T-helper 1 cell treated with Interleukin-12 subunit alpha and Interleukin-12 subunit beta and Interleukin-4 antibody, amounts not matched to agents 30 μg/mL and 1 μg/mL, for 36 hours (primary cell): ENCODE data around the gene ODR4.
"Not testable (repeated sequence)": the region's sequence is repeated elsewhere in the genome, so short reads cannot be mapped to it uniquely, and the experiment has no call there.

Experiments used
- H3K27ac Mint-ChIP-seq: one replicate; pipeline ENCODE4 v1.8.0; 2021; ENCODE audit warnings: mild to moderate bottlenecking, mixed read lengths
- H3K27me3 Mint-ChIP-seq: one replicate; pipeline ENCODE4 v1.8.0; 2021; ENCODE audit warnings: low read depth, mixed read lengths
- H3K36me3 Mint-ChIP-seq: one replicate; pipeline ENCODE4 v1.8.0; 2021; ENCODE audit warnings: low read depth, mixed read lengths
- H3K4me1 Mint-ChIP-seq: one replicate; pipeline ENCODE4 v1.8.0; 2021; ENCODE audit warnings: low read depth, mixed read lengths
- H3K4me3 Mint-ChIP-seq: one replicate; pipeline ENCODE4 v1.8.0; 2021; ENCODE audit warnings: mild to moderate bottlenecking, moderate library complexity, mixed read lengths
- H3K9me3 Mint-ChIP-seq: one replicate; pipeline ENCODE4 v1.8.0; 2021; ENCODE audit warnings: mixed read lengths

ODR4 gene

DNA sequence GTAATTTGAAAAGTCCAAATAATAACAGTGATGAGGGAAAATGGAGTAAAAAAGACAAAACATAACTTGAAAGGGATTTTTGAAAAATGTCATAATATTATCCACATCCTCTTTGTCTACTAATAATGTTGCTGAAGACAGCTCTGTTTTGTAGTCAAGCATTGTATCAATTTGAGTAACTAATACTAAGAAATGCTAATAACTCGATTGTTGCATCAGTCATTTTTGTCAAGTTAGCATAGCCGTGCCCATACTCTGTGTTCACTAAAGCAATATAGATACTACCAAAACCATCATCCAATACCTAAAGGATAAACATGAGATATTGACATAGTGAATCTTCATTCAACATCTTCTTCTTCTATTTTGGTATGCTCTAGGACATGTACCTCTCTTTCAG lies 68.0 kb downstream of the ODR4 start:
- Mint-ChIP-seq H3K4me3 (no peak overlapping the region), H3K27me3 (no peaks in the 10 kb centered on the region), H3K27ac (no peak overlapping the region), H3K4me1 (peaks cover 12% of the 10 kb centered on the region), H3K36me3 (peaks cover 3% of the 10 kb centered on the region), H3K9me3 (no peaks in the 10 kb centered on the region)

DNA sequence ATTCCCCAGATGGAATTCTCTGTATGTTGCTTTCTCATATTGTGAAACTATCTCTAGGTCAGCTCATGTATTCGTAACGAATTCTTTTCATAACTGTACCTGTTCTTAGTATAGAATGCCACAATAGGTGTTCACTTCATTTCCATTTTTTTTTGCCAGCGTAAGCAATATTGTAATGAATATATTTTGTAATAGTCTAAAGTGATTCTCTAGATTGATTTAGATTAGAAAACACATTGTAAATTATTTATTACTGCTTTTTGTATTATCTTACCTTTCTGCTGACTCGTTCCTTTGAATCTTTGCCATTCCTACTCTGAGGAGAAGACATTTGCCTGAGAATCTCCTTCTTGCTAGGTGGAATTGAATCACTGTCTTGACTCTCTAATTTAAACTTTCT lies 70.5 kb downstream of the ODR4 start:
- no peaks in the 10 kb centered on the region for H3K27me3 Mint-ChIP-seq
- H3K4me1 Mint-ChIP-seq, result peaks cover 9% of the 10 kb centered on the region
- H3K4me3 Mint-ChIP-seq, result no peak overlapping the region
- no peak overlapping the region for H3K27ac Mint-ChIP-seq
- H3K36me3 Mint-ChIP-seq, result no peaks in the 10 kb centered on the region
- no peaks in the 10 kb centered on the region for H3K9me3 Mint-ChIP-seq

DNA sequence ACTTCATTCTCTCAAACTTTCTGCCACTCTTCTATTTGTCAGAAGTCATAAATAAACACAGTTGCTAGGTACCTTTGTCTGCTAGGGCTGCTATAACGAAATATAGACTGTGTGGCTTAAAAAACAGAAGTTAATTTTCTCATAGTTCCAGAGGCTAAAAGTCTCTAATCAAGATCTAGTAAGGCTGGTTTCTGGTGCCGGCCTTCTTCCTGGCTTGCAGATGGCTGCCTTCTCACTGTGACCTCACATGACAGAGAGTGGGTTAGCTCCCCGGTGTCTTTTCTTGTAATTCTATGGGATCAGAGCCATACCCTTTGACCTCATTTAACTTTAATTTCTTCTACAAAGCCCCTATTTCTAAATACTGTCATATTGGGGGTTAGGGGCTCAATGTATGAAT lies 79.3 kb downstream of the ODR4 start:
- Mint-ChIP-seq H3K4me1 (no peaks in the 10 kb centered on the region), H3K4me3 (no peak overlapping the region), H3K9me3 (no peaks in the 10 kb centered on the region), H3K36me3 (no peaks in the 10 kb centered on the region), H3K27me3 (peaks cover 5% of the 10 kb centered on the region), H3K27ac (no peak overlapping the region)

DNA sequence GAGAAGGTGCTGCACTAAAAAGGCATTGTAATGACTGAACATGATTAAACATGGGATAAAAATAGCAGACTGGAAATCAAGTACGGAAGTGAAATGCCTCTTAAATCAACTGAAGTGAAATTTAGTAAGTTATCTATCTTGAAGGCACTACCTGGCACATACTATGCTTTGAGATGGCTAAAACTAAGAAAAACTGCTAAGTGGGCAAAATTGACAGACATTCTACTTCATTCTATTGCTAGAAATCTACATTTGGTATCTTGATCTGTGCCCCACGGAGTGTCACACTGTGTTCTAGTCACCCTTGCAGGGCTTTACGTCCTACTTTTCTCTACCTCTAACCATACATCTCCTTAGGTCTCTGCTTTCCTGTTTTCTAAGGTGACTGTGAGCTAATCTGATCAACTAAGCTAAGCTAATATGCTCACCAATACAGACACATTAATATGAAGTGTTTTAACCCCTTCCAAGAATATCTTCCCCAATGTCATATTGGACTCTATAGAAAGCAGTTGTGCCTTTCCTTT lies 81.2 kb downstream of the ODR4 start:
- Mint-ChIP-seq H3K9me3 (no peaks in the 10 kb centered on the region), H3K36me3 (no peaks in the 10 kb centered on the region)

DNA sequence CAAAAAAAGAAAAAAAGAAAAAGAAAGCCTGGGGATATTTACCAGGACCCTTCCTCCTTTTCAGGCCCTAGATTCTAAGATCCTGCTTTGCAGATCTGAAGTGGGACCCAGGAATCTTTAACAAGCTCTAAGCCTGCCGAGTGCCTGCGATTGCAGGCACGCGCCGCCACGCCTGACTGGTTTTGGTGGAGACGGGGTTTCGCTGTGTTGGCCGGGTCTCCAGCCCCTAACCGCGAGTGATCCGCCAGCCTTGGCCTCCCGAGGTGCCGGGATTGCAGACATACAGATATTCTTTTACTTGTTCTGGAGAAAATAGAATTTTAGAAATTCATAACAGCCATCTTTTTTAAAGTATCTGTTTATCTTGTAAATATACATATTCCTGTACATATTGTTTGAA lies 83.5 kb downstream of the ODR4 start:
- not testable (repeated sequence) for H3K36me3 Mint-ChIP-seq, H3K9me3 Mint-ChIP-seq, H3K27me3 Mint-ChIP-seq, H3K27ac Mint-ChIP-seq, H3K4me1 Mint-ChIP-seq, H3K4me3 Mint-ChIP-seq

More for the DNA sequence above, 81.2 kb downstream of the ODR4 start:
- Mint-ChIP-seq H3K4me3 (no peak overlapping the region), H3K27me3 (peaks cover 5% of the 10 kb centered on the region), H3K27ac (no peak overlapping the region), H3K4me1 (no peaks in the 10 kb centered on the region)

DNA sequence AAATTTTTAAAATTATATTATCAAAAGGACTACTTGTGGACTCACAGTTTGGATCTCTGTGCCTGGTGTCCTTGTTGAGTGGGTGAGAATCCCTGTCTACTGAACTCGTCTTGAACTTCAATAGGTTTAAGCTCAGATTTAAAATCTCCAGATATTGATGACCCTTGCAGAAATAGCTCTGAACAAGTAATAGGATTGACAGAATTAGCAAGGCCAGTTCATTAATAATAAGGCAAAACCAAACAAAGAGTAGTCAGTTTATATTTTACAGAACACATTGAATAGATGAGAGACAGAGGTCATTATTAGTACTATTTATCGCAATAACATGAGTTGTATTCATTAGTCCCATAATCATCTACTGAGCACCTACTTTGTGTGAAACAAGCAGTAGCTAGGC lies 85.4 kb downstream of the ODR4 start, which contains the start of gene PDC:
Gene PDC (minus strand): TSS at position 101 of the 400 bp plus-strand sequence. CDS start 11,655 bp downstream, outside the sequence.
- peaks cover 6% of the 10 kb centered on the region for H3K27me3 Mint-ChIP-seq
- no peak within 1 kb of the TSS for H3K4me3 Mint-ChIP-seq
- no peaks in the 10 kb centered on the region for H3K4me1 Mint-ChIP-seq
- H3K27ac Mint-ChIP-seq, result no peak within 1 kb of the TSS
- no peaks in the 10 kb centered on the region for H3K9me3 Mint-ChIP-seq
- no peaks in the 10 kb centered on the region for H3K36me3 Mint-ChIP-seq

DNA sequence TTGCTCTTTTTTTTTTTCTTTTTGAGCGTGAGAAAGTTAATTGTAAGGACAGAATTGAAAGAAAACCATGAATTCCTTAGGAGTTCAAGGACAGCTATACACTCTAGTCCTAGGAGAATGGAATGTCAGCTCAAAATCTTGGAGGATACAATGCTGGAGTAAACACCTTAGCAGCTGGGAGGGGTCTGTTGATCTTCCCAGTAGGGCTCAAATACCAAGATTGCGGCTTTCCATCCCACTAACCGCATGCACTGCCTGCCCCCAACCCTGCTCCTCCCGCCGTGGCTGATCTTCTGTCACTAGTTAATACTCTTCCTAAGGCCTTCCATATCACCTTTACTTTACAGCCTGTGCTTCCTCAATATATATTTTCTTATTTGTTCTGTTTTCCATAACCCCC lies 87.9 kb downstream of the ODR4 start:
- Mint-ChIP-seq H3K4me3 (no peak overlapping the region), H3K36me3 (no peaks in the 10 kb centered on the region), H3K9me3 (no peaks in the 10 kb centered on the region), H3K27me3 (peaks cover 15% of the 10 kb centered on the region), H3K27ac (no peak overlapping the region), H3K4me1 (peaks cover 3% of the 10 kb centered on the region)

DNA sequence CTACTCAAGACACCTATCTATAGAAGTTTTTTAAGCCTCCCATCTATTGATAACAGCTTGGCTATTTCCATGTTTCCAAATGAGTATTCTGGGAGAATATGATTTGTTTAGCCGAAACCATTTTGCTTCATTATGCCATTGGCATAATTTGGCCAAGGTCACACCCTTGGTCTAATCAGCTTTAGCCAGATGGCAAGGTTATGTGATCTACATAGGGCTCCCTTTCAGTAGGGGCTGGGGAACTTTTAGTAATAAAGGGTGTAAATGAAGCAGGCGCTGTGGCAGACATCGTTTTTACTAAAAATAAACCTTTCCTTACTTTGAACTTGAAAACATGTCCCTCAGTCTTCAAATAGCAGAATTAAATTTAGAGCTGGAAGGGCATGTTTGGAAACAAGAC lies 88.3 kb downstream of the ODR4 start:
- Mint-ChIP-seq H3K4me3 (no peak overlapping the region), H3K27ac (no peak overlapping the region), H3K27me3 (peaks cover 15% of the 10 kb centered on the region), H3K4me1 (peaks cover 3% of the 10 kb centered on the region), H3K9me3 (no peaks in the 10 kb centered on the region), H3K36me3 (no peaks in the 10 kb centered on the region)

DNA sequence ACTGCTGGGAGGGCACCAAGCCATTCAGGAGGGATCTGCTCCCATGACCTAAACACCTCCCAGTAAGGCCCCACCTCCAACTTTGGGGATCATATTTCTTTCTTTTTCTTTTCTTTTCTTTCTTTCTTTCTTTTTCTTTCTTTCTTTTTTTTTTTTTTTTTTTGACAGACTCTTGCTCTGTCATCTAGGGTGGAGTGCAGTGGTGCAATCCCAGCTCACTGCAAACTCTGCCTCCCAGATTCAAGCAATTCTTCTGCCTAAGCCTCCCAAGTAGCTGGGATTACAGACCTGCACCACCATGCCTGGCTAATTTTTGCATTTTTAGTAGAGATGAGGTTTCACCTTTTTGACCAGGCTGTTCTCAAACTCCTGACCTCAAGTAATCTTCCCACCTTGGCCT lies 89.9 kb downstream of the ODR4 start:
- H3K36me3 Mint-ChIP-seq, H3K9me3 Mint-ChIP-seq, H3K4me1 Mint-ChIP-seq, H3K4me3 Mint-ChIP-seq, H3K27ac Mint-ChIP-seq: not testable (repeated sequence)
- peaks cover 15% of the 10 kb centered on the region for H3K27me3 Mint-ChIP-seq

DNA sequence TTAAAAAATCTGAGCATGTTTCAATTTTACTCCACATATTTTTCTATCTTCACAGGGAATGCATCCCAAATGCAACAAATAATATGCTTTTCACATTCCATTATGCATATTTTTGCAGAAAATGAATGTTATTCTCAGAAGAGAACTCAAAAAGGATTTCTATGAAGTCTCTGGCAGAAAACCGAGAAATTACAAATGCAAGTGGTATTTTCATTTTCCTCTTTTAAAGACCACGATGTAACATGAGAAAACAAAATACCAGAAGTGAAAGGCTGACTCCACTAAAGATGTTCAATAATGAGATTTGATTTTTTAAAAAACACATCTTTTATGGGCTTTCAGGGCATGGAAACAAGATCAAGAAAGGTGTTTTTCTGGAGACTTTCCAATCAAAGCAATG lies 90.3 kb downstream of the ODR4 start:
- H3K4me3 Mint-ChIP-seq, result no peak overlapping the region
- H3K9me3 Mint-ChIP-seq, result no peaks in the 10 kb centered on the region
- H3K36me3 Mint-ChIP-seq, result no peaks in the 10 kb centered on the region
- H3K27me3 Mint-ChIP-seq, result peaks cover 15% of the 10 kb centered on the region
- H3K27ac Mint-ChIP-seq, result no peak overlapping the region
- H3K4me1 Mint-ChIP-seq, result peaks cover 3% of the 10 kb centered on the region
